ENCODE data around the gene BOLA1. TPM values are rescaled to one million over a fixed set of nuclear protein-coding genes. Genes with fewer than 3 reads are reported as not detected.
A peak's percentile ranks its signal among the peaks of the same experiment; 100 is the strongest.

The BOLA1 gene
- total RNA-seq, 2 donors from 2014 or later, result 23.1 to 26.7 TPM

- Mint-ChIP-seq H3K4me1 (peaks cover 16% of the 10 kb centered on the region), H3K9me3 (no peaks in the 10 kb centered on the region), H3K36me3 (ENCODE audit: low read depth) (no peaks in the 10 kb centered on the region), H3K27ac (peak overlapping the region; percentile 78), H3K27me3 (no peaks in the 10 kb centered on the region), H3K4me3 (peak overlapping the region; percentile 85)
- no peak for ATAC-seq (replicated peaks)
Measured at GRCh38 chr1:149915429-149916192, 16.2 kb downstream of the BOLA1 start.

- Mint-ChIP-seq H3K4me3 (peak overlapping the region; percentile 85), H3K27ac (peak overlapping the region; percentile 78), H3K27me3 (no peaks in the 10 kb centered on the region), H3K9me3 (no peaks in the 10 kb centered on the region), H3K4me1 (peaks cover 11% of the 10 kb centered on the region), H3K36me3 (ENCODE audit: low read depth) (peaks cover under 1% of the 10 kb centered on the region)
- ATAC-seq (replicated peaks), result no peak
Measured at GRCh38 chr1:149916193-149916897, 17.0 kb downstream of the BOLA1 start.

GRCh38 chr1:149916898-149917252 lies 17.5 kb downstream of the BOLA1 start:
- Mint-ChIP-seq H3K27ac (peak overlapping the region; percentile 78), H3K4me3 (peak overlapping the region; percentile 85), H3K9me3 (no peaks in the 10 kb centered on the region), H3K4me1 (peaks cover 11% of the 10 kb centered on the region), H3K36me3 (ENCODE audit: low read depth) (peaks cover 6% of the 10 kb centered on the region), H3K27me3 (no peaks in the 10 kb centered on the region)
- no peak for ATAC-seq (replicated peaks)

GRCh38 chr1:149917571-149918144 lies 18.3 kb downstream of the BOLA1 start, which contains the start of gene SV2A:
Gene SV2A (minus strand): TSS chr1:149917844. CDS start chr1:149913840, 4,004 bp downstream.
- ATAC-seq (replicated peaks), result peak; percentile 91
- Mint-ChIP-seq H3K27me3 (no peaks in the 10 kb centered on the region), H3K9me3 (no peaks in the 10 kb centered on the region), H3K36me3 (ENCODE audit: low read depth) (peaks cover 13% of the 10 kb centered on the region), H3K27ac (peak within 1 kb of the TSS; percentile 78), H3K4me3 (peak within 1 kb of the TSS; percentile 85), H3K4me1 (peaks cover 11% of the 10 kb centered on the region)

GRCh38 chr1:149923626-149924025 lies 24.3 kb downstream of the BOLA1 start:
- Mint-ChIP-seq H3K27me3 (no peaks in the 10 kb centered on the region), H3K36me3 (ENCODE audit: low read depth) (peaks cover 66% of the 10 kb centered on the region), H3K4me1 (peaks cover 24% of the 10 kb centered on the region), H3K4me3 (no peak overlapping the region), H3K9me3 (no peaks in the 10 kb centered on the region), H3K27ac (no peak overlapping the region)
- no peak for ATAC-seq (replicated peaks)

GRCh38 chr1:149925345-149925744 lies 26.0 kb downstream of the BOLA1 start:
- H3K4me1 Mint-ChIP-seq, result peaks cover 28% of the 10 kb centered on the region
- H3K4me3 Mint-ChIP-seq, result peak overlapping the region; percentile 99
- no peaks in the 10 kb centered on the region for H3K9me3 Mint-ChIP-seq
- peaks cover 66% of the 10 kb centered on the region for H3K36me3 Mint-ChIP-seq (ENCODE audit: low read depth)
- H3K27ac Mint-ChIP-seq, result peak overlapping the region; percentile 17
- H3K27me3 Mint-ChIP-seq, result no peaks in the 10 kb centered on the region
- no peak for ATAC-seq (replicated peaks)

GRCh38 chr1:149925751-149926150 lies 26.4 kb downstream of the BOLA1 start:
- H3K27ac Mint-ChIP-seq, result peak overlapping the region; percentile 17
- peak overlapping the region; percentile 99 for H3K4me3 Mint-ChIP-seq
- H3K36me3 Mint-ChIP-seq (ENCODE audit: low read depth), result peaks cover 66% of the 10 kb centered on the region
- no peaks in the 10 kb centered on the region for H3K9me3 Mint-ChIP-seq
- peaks cover 30% of the 10 kb centered on the region for H3K4me1 Mint-ChIP-seq
- no peak for ATAC-seq (replicated peaks)
- H3K27me3 Mint-ChIP-seq, result no peaks in the 10 kb centered on the region

GRCh38 chr1:149926296-149926695 lies 26.9 kb downstream of the BOLA1 start:
- no peak for ATAC-seq (replicated peaks)
- H3K4me3 Mint-ChIP-seq, result peak overlapping the region; percentile 99
- H3K9me3 Mint-ChIP-seq, result no peaks in the 10 kb centered on the region
- H3K4me1 Mint-ChIP-seq, result peaks cover 35% of the 10 kb centered on the region
- no peak overlapping the region for H3K27ac Mint-ChIP-seq
- H3K27me3 Mint-ChIP-seq, result peaks cover 2% of the 10 kb centered on the region
- H3K36me3 Mint-ChIP-seq (ENCODE audit: low read depth), result peaks cover 66% of the 10 kb centered on the region

- peaks cover 8% of the 10 kb centered on the region for H3K27me3 Mint-ChIP-seq
- H3K4me1 Mint-ChIP-seq, result peaks cover 43% of the 10 kb centered on the region
- ATAC-seq (replicated peaks), result no peak
- no peaks in the 10 kb centered on the region for H3K9me3 Mint-ChIP-seq
- H3K36me3 Mint-ChIP-seq (ENCODE audit: low read depth), result peaks cover 58% of the 10 kb centered on the region
- peak overlapping the region; percentile 96 for H3K27ac Mint-ChIP-seq
- H3K4me3 Mint-ChIP-seq, result peak overlapping the region; percentile 99
Measured at GRCh38 chr1:149927056-149927562, 27.7 kb downstream of the BOLA1 start.

GRCh38 chr1:149927563-149928400 lies 28.4 kb downstream of the BOLA1 start, which contains the start of gene SF3B4:
Gene SF3B4 (minus strand): TSS chr1:149927803. CDS start chr1:149927759, 44 bp downstream.
- Mint-ChIP-seq H3K4me3 (peak within 1 kb of the TSS; percentile 99), H3K27me3 (peaks cover 8% of the 10 kb centered on the region), H3K4me1 (peaks cover 43% of the 10 kb centered on the region), H3K27ac (peak within 1 kb of the TSS; percentile 96), H3K9me3 (no peaks in the 10 kb centered on the region), H3K36me3 (ENCODE audit: low read depth) (peaks cover 52% of the 10 kb centered on the region)
- peak; percentile 99 for ATAC-seq (replicated peaks)

- H3K27ac Mint-ChIP-seq, result peak overlapping the region; percentile 96
Measured at GRCh38 chr1:149928401-149928724, 29.0 kb downstream of the BOLA1 start.

GRCh38 chr1:149929856-149930255 lies 30.5 kb downstream of the BOLA1 start:
- ATAC-seq (replicated peaks), result no peak
- Mint-ChIP-seq H3K9me3 (no peaks in the 10 kb centered on the region), H3K4me1 (peaks cover 31% of the 10 kb centered on the region), H3K27me3 (peaks cover 8% of the 10 kb centered on the region), H3K36me3 (ENCODE audit: low read depth) (peaks cover 31% of the 10 kb centered on the region), H3K4me3 (no peak overlapping the region), H3K27ac (no peak overlapping the region)

More at GRCh38 chr1:149928401-149928724, 29.0 kb downstream of the BOLA1 start:
- Mint-ChIP-seq H3K4me1 (peaks cover 41% of the 10 kb centered on the region), H3K27me3 (peaks cover 8% of the 10 kb centered on the region), H3K4me3 (peak overlapping the region; percentile 99), H3K9me3 (no peaks in the 10 kb centered on the region), H3K36me3 (ENCODE audit: low read depth) (peaks cover 46% of the 10 kb centered on the region)
- ATAC-seq (replicated peaks), result no peak

- H3K27me3 Mint-ChIP-seq, result peaks cover 8% of the 10 kb centered on the region
- H3K27ac Mint-ChIP-seq, result peak overlapping the region; percentile 71
- ATAC-seq (replicated peaks), result no peak
- peaks cover 17% of the 10 kb centered on the region for H3K36me3 Mint-ChIP-seq (ENCODE audit: low read depth)
- H3K9me3 Mint-ChIP-seq, result no peaks in the 10 kb centered on the region
- H3K4me1 Mint-ChIP-seq, result peaks cover 23% of the 10 kb centered on the region
- peak overlapping the region; percentile 44 for H3K4me3 Mint-ChIP-seq
Measured at GRCh38 chr1:149931212-149931790, 31.9 kb downstream of the BOLA1 start.

Data from activated T-helper 17 cell treated with anti-CD3 and anti-CD28 coated beads, Interleukin-2, amount 50 U/mL, for 72 hours (primary cell).